Mucosa of descending colon (tissue), 3 donors: ENCODE measurements around the gene EFHD1. TPM values are rescaled to one million over a fixed set of nuclear protein-coding genes. Genes with fewer than 3 reads are reported as not detected.
A peak's percentile ranks its signal among the peaks of the same experiment; 100 is the strongest.

Experiments
- ATAC-seq: fragments of 200-7000 bp; cut with Tn5 transposase; one replicate; pipeline ENCODE4 v1.9.1; 2020; ENCODE audit warnings: mild to moderate bottlenecking, moderate library complexity
- DNase-seq, 3 donors: peaks; one replicate each; pipeline ENCODE4 v3.0.0-alpha.2; 2020
- H3K36me3 ChIP-seq: fragments of 200-600 bp; one replicate; pipeline ENCODE4 v1.8.0; 2021; ENCODE audit warnings: low read depth, mild to moderate bottlenecking
- H3K4me1 ChIP-seq: fragments of 200-600 bp; one replicate; pipeline ENCODE4 v1.8.0; 2021; ENCODE audit warnings: low read depth, mild to moderate bottlenecking
- H3K4me3 ChIP-seq: fragments of 200-600 bp; one replicate; pipeline ENCODE4 v1.8.0; 2021; ENCODE audit warnings: mild to moderate bottlenecking
- H3K9me3 ChIP-seq: fragments of 200-600 bp; one replicate; pipeline ENCODE4 v1.8.0; 2021; ENCODE audit warnings: mild to moderate bottlenecking
- CTCF ChIP-seq: fragments of 200-600 bp; IDR thresholded peaks from one replicate; pipeline ENCODE4 v1.8.0; 2022; ENCODE audit warnings: antibody characterized with exemption, mild to moderate bottlenecking
- intact Hi-C, 2 donors: fragments of 100-400 bp; cut with DNase I in 1 of 2; cut with micrococcal nuclease in 1 of 2; formaldehyde crosslinking; loops; one replicate each; pipeline versions ENCODE4 v1.11.0 to v1.11.1; 2022; cut with DNase I, micrococcal nuclease
- total RNA-seq, 3 donors: library from RNA; stranded (reverse); fragmentation: NEBNext Ultra II Directional in 2 of 3; extraction: Animal tissue kit (Norgen Biotek cat#: 25700) in 2 of 3; gene quantifications; one replicate each; pipeline versions ENCODE4 v1.2.1 to v1.2.4, GENCODE V29; 2021 to 2023
- donor health status: DM: no; HTN: no; CAD: no; lungs with moderate emphysema.
- donor health status: DM: no; HTN: no; CAD: no.
- donor health status: DM: no; HTN: yes; CAD: no.

The EFHD1 gene
- total RNA-seq, 3 donors from 2014 or later, result 2.2 to 4.8 (median 4.6) TPM

DNA sequence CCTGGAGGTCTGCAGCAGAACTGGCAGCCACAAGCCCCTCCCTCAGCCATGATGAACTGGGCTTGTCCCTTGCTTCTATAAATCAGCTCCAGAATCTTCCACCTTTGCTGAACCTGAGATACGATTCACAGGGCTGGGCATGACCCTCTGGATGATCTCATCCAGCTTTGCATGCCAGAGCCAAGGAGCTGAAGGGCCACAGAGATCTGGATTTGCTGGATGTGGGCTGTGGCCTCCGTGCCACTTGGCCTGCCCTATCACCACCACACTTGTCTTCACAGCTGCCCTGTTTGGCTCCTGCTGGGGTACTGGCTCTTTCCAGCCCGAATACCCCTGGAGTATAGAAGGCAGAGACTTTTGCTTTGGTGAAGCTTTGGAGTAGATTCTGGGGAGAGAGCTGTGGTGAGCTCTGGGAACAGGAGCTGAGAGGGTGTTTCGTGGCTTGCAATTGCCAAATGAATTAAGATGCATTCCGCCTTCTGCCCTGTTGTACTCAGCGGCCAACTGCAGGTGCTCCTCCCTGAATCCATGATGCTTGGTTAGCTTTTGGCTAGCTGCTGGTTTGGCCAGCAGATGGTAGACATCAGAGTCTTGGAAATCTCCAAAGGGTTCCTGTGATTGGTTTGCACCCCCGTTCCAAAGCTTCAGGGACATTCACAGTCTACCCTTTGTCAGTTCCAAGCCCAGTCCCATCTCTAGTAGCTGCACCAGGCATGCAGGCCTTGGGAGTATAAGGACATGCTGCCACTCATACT lies 32.8 kb downstream of the EFHD1 start:
- no peaks in the 10 kb centered on the region for H3K36me3 ChIP-seq
- H3K4me1 ChIP-seq, result no peaks in the 10 kb centered on the region
- ATAC-seq, result no peak
- intact Hi-C loops, result no loop called here
- no peak overlapping the region for H3K4me3 ChIP-seq
- no peak for TF ChIP-seq CTCF
- DNase-seq, result no peak
- H3K9me3 ChIP-seq, result no peaks in the 10 kb centered on the region

GRCh38 chr2:232667989-232668583 lies 34.7 kb downstream of the EFHD1 start:
- TF ChIP-seq CTCF, result no peak
- Histone ChIP-seq H3K4me3 (no peak overlapping the region), H3K4me1 (no peaks in the 10 kb centered on the region), H3K36me3 (no peaks in the 10 kb centered on the region), H3K9me3 (no peaks in the 10 kb centered on the region)
- ATAC-seq (no peak), DNase-seq (no peak)
- intact Hi-C loops, result no loop called here

GRCh38 chr2:232668805-232669444 lies 35.5 kb downstream of the EFHD1 start:
- no peak for TF ChIP-seq CTCF
- no peaks in the 10 kb centered on the region for H3K4me1 ChIP-seq
- no peaks in the 10 kb centered on the region for H3K36me3 ChIP-seq
- ATAC-seq, result no peak
- H3K9me3 ChIP-seq, result no peaks in the 10 kb centered on the region
- DNase-seq, result peak in 1 of 3 donors; percentile 4
- H3K4me3 ChIP-seq, result no peak overlapping the region
- intact Hi-C loops, result no loop called here

DNA sequence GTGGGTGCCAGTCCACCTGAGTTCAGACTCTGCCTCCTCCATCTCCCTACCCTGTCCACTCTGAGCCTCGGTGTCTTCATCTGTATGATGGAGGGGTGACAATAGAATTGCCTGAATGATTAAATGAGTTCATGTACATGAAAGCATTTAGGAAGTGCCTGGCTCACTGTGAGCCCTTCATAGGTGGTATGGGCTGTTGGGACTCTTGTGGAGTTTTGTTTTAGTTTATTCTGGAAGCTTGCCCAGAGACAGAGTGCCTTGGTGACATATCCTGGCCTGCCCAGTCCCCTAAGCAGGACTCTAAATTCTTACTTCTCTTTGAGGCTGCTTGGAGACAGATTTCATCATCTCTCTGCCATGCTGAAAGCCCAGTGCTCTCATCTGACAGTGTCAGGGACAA lies 39.2 kb downstream of the EFHD1 start:
- Histone ChIP-seq H3K9me3 (no peaks in the 10 kb centered on the region), H3K36me3 (no peaks in the 10 kb centered on the region), H3K4me3 (no peak overlapping the region), H3K4me1 (no peaks in the 10 kb centered on the region)
- no peak for DNase-seq
- no peak for TF ChIP-seq CTCF
- no peak for ATAC-seq
- intact Hi-C loops, result no loop called here

- no peak overlapping the region for H3K4me3 ChIP-seq
- intact Hi-C loops, result no loop called here
- DNase-seq (peak in 1 of 3 donors; percentile 16), ATAC-seq (peak; percentile 67)
- H3K36me3 ChIP-seq, result no peaks in the 10 kb centered on the region
- H3K9me3 ChIP-seq, result no peaks in the 10 kb centered on the region
- no peaks in the 10 kb centered on the region for H3K4me1 ChIP-seq
- no peak for TF ChIP-seq CTCF
Measured at GRCh38 chr2:232674491-232674890, 41.1 kb downstream of the EFHD1 start.
